Measurements from ENCODE around the gene ASCC3.
"Not testable (repeated sequence)": the region's sequence is repeated elsewhere in the genome, so short reads cannot be mapped to it uniquely, and the experiment has no call there.

ASCC3 gene

DNA sequence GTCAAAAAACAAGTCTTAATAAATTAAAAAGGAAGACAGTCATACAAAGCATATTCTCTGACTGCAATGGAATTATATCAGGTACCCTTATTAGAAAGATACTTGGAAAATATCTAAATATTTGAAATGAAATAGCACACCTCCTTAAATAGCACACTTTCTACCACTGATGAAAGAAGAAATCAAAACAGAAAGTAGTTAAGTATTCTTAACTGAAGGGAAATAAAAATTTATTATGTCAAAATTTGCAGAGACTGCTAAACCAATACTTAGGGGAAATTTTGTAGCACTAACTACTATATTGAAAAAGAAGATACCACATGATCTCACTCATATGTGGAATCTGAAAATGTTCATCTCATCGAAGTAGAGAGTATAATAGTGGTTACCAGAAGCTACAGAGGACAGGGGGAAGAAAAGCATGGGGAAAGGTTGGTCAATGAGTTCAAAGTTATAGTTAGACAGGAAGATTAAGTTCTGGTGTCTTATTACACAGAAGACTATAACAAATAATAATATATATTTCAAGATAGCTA, 112.2 kb downstream of the ASCC3 start:
- no peak overlapping the region for H3K4me3 ChIP-seq (replicated peaks in 1 of 2; ENCODE audit: low read depth in 2 of 2, low read length in 2 of 2)
- no peak for DNase-seq (ENCODE audit: low read depth in 2 of 2)
- TF ChIP-seq, protein P1, sequence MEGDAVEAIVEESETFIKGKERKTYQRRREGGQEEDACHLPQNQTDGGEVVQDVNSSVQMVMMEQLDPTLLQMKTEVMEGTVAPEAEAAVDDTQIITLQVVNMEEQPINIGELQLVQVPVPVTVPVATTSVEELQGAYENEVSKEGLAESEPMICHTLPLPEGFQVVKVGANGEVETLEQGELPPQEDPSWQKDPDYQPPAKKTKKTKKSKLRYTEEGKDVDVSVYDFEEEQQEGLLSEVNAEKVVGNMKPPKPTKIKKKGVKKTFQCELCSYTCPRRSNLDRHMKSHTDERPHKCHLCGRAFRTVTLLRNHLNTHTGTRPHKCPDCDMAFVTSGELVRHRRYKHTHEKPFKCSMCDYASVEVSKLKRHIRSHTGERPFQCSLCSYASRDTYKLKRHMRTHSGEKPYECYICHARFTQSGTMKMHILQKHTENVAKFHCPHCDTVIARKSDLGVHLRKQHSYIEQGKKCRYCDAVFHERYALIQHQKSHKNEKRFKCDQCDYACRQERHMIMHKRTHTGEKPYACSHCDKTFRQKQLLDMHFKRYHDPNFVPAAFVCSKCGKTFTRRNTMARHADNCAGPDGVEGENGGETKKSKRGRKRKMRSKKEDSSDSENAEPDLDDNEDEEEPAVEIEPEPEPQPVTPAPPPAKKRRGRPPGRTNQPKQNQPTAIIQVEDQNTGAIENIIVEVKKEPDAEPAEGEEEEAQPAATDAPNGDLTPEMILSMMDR (IDR thresholded peaks at IDR 0.05; ENCODE audit: low read depth, low read length), result no peak

DNA sequence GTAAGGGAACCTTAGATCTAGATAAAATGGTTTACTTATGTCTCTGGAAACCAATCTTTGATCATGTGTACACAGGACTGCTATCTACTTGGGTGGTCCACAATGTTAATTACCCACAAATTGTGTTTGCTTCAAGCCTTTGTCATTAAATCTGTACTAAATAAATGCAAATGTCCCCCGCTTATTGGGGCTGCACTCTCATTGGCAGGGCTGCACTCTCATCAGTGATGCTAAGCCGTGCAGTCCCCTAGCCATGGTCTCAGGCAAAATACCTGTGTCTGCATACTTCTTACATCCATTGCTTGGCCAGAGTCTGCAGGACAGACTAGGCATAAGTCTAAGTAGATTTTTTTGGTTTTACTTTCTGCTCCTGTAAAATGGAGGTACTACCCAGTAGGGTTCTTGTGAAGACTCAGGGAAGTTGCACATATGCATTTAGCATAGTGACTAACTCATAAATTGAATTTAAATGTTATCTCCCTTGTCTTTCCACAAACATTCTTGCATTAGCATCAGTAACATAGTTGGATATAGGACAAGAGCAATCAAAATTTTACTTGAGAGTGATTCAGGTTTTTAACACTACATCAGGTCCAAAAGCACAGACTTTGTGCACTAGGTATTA, 117.4 kb downstream of the ASCC3 start:
- H3K4me3 ChIP-seq (replicated peaks in 1 of 2; ENCODE audit: low read depth in 2 of 2, low read length in 2 of 2), result no peak overlapping the region
- TF ChIP-seq, protein P1 (IDR thresholded peaks at IDR 0.05; ENCODE audit: low read depth, low read length), result no peak
- no peak for DNase-seq (ENCODE audit: low read depth in 2 of 2)

DNA sequence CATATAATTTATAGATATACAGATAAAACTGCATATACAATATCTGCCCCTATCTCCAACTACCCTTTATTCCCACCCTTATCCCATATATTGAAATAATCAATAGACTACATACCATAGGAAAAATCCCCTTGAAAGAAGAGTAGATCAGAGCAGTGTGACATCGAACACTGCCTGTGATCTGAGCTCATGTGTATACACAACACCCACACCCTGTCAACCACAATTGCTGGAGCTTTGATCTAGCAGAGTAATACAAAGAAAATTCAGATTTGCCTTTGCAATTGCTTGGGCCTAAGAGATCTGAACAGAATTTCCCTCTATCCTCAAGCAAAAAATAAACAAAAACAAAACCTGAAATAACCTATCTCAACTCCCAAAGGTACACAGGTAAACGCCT, 119.3 kb downstream of the ASCC3 start:
- H3K4me3 ChIP-seq (replicated peaks in 1 of 2; ENCODE audit: low read depth in 2 of 2, low read length in 2 of 2), result no peak overlapping the region
- TF ChIP-seq, protein P1 (IDR thresholded peaks at IDR 0.05; ENCODE audit: low read depth, low read length), result no peak
- DNase-seq (ENCODE audit: low read depth in 2 of 2), result no peak

DNA sequence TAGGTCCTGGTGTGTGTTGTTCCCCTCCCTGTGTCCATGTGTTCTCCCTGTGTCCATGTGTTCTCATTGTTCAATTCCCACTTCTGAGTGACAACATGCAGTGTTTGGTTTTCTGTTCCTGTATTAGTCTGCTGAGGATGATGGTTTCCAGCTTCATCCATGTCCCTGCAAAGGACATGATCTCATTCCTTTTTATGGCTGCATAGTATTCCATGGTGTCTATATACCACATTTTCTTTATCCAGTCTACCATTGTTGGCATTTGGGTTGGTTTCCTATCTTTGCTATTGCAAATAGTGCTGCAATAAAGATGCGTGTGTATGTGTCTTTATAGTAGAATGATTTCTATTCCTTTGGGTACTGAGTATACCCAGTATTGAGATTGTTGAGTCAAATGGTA, 122.7 kb downstream of the ASCC3 start:
- not testable (repeated sequence) for H3K4me3 ChIP-seq (replicated peaks in 1 of 2; ENCODE audit: low read depth in 2 of 2, low read length in 2 of 2); DNase-seq (ENCODE audit: low read depth in 2 of 2)

DNA sequence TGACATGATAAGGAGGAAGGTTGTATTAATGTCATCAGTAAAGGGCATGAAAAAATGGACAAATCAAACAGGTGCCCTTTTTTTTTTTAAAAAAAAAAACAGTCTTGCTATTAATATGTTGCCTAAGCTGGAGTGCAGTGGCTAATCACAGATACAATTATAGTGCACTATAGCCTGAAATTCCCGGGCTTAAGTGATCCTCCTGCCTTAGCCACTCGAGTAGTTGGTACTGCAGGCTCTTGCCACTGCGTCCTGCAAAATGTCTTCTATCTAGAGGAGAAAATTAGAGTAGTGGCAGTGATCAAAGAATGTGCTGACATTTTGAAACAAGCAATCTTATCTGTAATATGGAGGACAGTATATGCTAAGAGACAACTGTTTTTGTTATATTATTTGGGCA, 127.7 kb downstream of the ASCC3 start:
- H3K4me3 ChIP-seq (replicated peaks in 1 of 2; ENCODE audit: low read depth in 2 of 2, low read length in 2 of 2), result no peak overlapping the region
- TF ChIP-seq, protein P1 (IDR thresholded peaks at IDR 0.05; ENCODE audit: low read depth, low read length), result no peak
- DNase-seq (ENCODE audit: low read depth in 2 of 2), result no peak

DNA sequence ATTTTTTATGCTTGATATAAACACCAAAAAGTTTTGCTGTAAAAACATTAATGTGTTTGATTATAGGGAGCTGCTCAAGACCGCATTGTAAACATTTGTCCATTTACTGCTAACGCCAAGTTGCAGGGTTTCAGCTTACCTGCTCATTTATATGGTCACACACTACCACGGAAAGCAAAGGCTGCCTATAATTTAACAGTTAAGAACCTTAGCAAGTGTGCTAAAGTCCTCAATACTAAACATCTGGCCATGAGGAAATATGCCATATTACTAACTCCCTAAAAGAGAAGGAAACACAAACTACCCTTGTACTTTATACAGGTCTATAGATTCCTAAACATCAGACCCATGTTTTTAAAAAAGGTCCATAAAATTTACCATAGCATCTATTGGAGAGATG, 129.5 kb downstream of the ASCC3 start:
- H3K4me3 ChIP-seq (replicated peaks in 1 of 2; ENCODE audit: low read depth in 2 of 2, low read length in 2 of 2), result no peak overlapping the region
- TF ChIP-seq, protein P1 (IDR thresholded peaks at IDR 0.05; ENCODE audit: low read depth, low read length), result no peak
- no peak for DNase-seq (ENCODE audit: low read depth in 2 of 2)

DNA sequence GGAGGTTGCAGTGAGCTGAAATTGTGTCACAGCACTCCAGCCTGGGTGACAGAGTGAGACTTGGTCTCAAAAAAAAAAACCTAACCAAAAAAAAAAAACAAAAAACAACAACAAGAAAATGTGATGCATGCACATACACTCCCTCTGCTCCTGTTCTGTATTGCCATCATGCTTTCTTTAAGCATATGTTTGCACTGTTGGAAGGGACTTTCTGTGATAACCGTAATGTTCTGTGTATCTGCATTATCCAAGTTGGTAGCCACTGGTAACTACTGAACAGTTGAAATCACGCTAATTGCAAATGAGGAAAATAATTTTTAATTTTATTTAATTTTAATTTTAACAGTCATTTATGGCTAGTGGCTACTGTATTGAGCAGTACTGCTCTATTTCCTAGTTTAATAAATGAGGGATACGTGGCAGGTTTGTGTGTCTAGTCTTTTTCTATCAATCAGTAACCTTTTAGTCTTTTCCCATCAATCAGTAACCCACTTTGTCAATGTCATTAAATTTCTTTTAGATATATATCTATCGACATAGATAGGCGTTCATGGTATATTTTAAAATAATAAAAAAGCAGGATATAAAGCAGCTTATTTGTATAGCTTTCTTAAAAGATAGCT, 135.6 kb downstream of the ASCC3 start:
- no peak overlapping the region for H3K4me3 ChIP-seq (replicated peaks in 1 of 2; ENCODE audit: low read depth in 2 of 2, low read length in 2 of 2)
- DNase-seq (ENCODE audit: low read depth in 2 of 2), result no peak
- TF ChIP-seq, protein P1 (IDR thresholded peaks at IDR 0.05; ENCODE audit: low read depth, low read length), result no peak

Measured in cardiac fibroblast (primary cell).